Hematopoietic multipotent progenitor cell treated with erythropoietin and hydrocortisone succinate and interleukin-3 and kit ligand, for 4 days (in vitro differentiated cells): ENCODE results near the gene OVCH2.
"Not testable (repeated sequence)": the region's sequence is repeated elsewhere in the genome, so short reads cannot be mapped to it uniquely, and the experiment has no call there.

Experiments used
- DNase-seq: peaks from one replicate; pipeline ENCODE4 v3.0.0-alpha.2; 2015

The OVCH2 gene

GRCh38 chr11:7670641-7671040 lies 35.6 kb downstream of the OVCH2 start:
- no peak for DNase-seq

DNA sequence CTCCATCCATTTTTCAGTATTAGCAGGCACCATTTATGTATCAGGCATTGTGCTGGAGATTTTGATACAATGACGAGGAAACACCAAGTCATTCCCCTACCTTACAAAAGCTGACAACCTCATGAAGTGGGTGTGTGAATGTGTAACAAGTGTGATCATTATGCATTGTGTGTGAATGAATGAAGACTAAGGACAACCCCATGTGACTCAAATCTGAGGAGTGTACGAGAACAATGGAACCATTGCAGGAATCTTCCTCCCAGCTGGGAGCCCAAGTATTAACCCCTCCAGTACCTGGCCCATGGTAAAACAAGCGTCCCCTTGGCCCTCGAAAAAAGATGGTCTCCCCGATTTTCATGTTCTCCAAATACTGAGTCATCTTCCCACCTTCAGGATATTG lies 37.4 kb downstream of the OVCH2 start:
- no peak for DNase-seq

GRCh38 chr11:7668464-7668863 lies 37.8 kb downstream of the OVCH2 start:
- no peak for DNase-seq

- no peak for DNase-seq
These were observed 38.8 kb downstream of the OVCH2 start for GRCh38 chr11:7667460-7667859.

- DNase-seq, result no peak
These were observed 39.9 kb downstream of the OVCH2 start for GRCh38 chr11:7666292-7666866.

DNA sequence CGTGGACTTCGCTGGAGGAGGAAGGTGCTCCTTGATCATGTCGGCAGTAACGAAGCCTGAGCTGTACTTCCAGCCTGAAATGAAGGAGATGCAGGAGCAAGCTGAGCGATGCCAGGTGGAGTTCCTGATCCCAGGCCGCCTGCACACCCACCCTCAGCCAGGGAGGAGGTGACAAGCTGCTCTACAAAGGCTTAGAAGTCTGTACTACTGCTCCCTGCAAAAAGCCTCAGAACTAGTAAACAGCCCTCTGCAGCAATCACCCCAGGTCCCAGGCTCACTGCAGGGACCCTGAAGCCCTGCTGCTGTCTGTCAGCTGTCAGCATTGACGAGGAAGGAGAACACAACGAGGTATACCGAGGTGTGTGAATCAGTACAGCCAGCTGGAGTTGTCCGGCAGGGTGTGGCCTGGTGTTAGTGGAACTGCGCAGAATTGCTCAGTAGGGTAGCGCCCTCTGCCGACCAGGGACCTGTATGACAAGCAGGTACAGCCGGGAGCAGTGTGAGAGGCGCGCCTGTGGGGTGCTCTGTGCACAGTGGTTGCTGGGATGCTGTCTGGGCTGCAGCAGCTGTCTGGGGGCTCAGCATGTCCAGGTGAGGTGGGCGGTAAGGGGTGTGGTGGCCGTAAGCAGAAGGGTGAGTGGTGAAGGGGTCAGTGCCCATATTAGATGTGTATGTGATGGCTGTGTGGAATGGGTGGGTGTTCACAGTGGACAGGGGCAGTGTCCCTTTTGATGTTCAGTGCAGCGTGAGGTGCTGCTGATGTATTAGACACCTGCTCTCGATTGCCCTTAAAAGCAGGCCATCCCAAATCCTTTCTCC lies 40.6 kb downstream of the OVCH2 start:
- peak; percentile 76 for DNase-seq

GRCh38 chr11:7664867-7665266 lies 41.4 kb downstream of the OVCH2 start:
- no peak for DNase-seq

- not testable (repeated sequence) for DNase-seq
These were observed 42.7 kb downstream of the OVCH2 start for GRCh38 chr11:7663531-7663930.

- peak; percentile 79 for DNase-seq
These were observed 48.8 kb downstream of the OVCH2 start for GRCh38 chr11:7657306-7658025.

GRCh38 chr11:7656704-7657103 lies 49.6 kb downstream of the OVCH2 start:
- DNase-seq, result no peak

- no peak for DNase-seq
These were observed 50.7 kb downstream of the OVCH2 start for GRCh38 chr11:7655253-7656217.

GRCh38 chr11:7654195-7654705 lies 52.0 kb downstream of the OVCH2 start:
- no peak for DNase-seq

DNA sequence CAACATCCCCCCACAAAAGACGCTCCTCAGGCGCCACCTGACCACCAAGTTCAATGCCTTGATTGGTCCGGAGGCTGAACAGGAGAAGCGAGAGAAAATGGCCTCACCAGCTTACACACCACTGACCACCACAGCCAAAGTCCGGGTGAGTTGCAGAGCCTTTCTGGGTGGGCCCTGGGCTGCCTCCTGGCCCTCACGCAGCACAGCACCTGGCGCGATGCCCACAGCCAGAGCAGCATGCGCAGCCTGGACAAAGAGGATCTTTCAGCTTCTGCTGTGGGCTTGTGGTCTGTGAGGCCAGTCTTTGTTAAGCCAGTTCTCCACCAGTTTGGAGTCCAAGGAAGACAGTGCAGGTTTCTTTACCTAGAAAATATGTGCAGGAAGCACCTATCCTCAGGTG lies 54.6 kb downstream of the OVCH2 start:
- peak; percentile 20 for DNase-seq

DNA sequence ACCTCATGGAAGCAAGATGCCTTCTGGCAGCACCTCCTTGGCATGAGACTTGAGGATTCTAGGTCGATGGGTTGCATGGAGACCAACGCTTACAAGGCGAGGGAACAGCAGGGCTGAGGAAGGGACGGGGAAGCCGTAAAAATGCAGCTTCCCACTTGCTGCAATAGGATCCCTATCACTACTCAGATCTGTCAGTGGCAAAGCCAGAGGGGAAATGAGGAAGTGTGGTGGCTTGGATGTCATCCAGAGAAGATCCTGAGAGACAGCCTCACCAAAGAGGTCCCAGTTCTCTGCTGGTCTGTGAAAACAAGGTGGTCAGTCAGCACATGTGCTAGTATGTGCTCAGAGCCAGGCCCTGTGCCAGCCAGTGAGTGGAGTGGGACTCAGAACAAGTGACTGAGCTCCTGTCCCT lies 55.1 kb downstream of the OVCH2 start:
- DNase-seq, result peak; percentile 73

DNA sequence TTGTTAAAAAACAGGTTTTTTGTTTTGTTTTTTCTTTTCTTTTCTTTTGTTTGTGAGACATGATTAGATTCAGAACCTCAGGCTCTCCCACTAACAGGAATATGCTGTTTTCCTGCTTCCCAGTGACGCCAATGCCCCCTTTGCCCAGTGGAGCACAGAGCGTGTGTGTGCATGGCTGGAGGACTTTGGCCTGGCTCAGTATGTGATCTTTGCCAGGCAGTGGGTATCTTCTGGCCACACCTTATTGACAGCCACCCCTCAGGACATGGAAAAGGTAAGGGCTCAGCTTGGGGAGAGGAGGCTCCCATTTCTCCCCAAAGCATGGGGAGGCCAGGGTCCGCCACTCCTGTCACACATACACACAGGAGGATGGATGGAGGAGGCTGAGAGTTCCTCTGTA lies 58.0 kb downstream of the OVCH2 start:
- no peak for DNase-seq

- no peak for DNase-seq
These were observed 59.4 kb downstream of the OVCH2 start for GRCh38 chr11:7646866-7647265.

- no peak for DNase-seq
These were observed 61.1 kb downstream of the OVCH2 start for GRCh38 chr11:7645206-7645605.

GRCh38 chr11:7643314-7643713 lies 63.0 kb downstream of the OVCH2 start:
- DNase-seq, result no peak

GRCh38 chr11:7642747-7643146 lies 63.5 kb downstream of the OVCH2 start:
- DNase-seq, result no peak

DNA sequence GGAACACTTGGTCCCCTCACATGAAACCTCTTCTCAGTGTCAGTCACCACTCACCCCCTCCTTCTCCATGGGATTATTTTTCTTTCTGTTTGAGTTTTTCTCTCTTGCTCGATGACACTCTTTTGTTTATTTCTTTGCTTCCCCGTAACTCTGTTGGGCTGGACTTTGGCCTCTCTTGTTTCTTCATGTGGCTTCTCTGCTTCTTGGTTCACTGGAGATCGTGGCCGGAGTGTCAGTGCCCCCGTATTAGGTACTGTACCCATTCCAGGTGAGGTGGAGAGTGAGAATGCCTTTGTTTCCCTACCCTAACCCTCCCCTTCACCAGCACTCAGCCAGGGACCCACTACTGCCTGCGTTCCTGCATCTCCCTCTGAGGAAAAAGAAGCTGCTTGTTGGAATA lies 65.5 kb downstream of the OVCH2 start:
- no peak for DNase-seq

- DNase-seq, result no peak
These were observed 66.6 kb downstream of the OVCH2 start for GRCh38 chr11:7639643-7640025.
